Smooth muscle cell (in vitro differentiated cells): ENCODE measurements around the gene SLC4A1. TPM values are rescaled to one million over a fixed set of nuclear protein-coding genes. Genes with fewer than 3 reads are reported as not detected.

Experiments
- DNase-seq: peaks from one replicate; lab custom pipeline; 2025; ENCODE audit not compliant: unreplicated experiment; lab: John Stamatoyannopoulos, UW
- H2AFZ ChIP-seq: fragments of 200-600 bp; sonication (generic); 2 replicates; pipeline ENCODE4 v1.6.0; 2016; ENCODE audit warnings: antibody characterized with exemption, low read depth, mild to moderate bottlenecking
- H3F3A ChIP-seq: fragments of 200-600 bp; sonication (generic); 2 replicates; pipeline ENCODE4 v1.6.0; 2017; ENCODE audit warnings: antibody characterized with exemption, low read depth
- H3K27ac ChIP-seq: fragments of 200-600 bp; sonication (generic); 2 replicates; pipeline ENCODE4 v1.5.1; 2016; ENCODE audit warnings: low read depth, mild to moderate bottlenecking
- H3K27me3 ChIP-seq: fragments of 200-600 bp; sonication (generic); 2 replicates; pipeline ENCODE4 v1.6.1; 2016; ENCODE audit warnings: low read depth, mild to moderate bottlenecking
- H3K36me3 ChIP-seq: fragments of 200-600 bp; sonication (generic); 2 replicates; pipeline ENCODE4 v1.5.1; 2016; ENCODE audit warnings: low read depth
- H3K4me1 ChIP-seq: fragments of 200-600 bp; sonication (generic); 2 replicates; pipeline ENCODE4 v1.5.1; 2016; ENCODE audit warnings: low read depth
- H3K4me2 ChIP-seq: fragments of 200-600 bp; sonication (generic); 2 replicates; pipeline ENCODE4 v1.6.0; 2016; ENCODE audit warnings: mild to moderate bottlenecking
- H3K4me3 ChIP-seq: fragments of 200-600 bp; sonication (generic); 2 replicates; pipeline ENCODE4 v1.5.1; 2016; ENCODE audit warnings: mild to moderate bottlenecking
- H3K79me2 ChIP-seq: fragments of 200-600 bp; sonication (generic); 2 replicates; pipeline ENCODE4 v1.6.0; 2016; ENCODE audit warnings: low read depth, mild to moderate bottlenecking
- H3K9ac ChIP-seq: fragments of 200-600 bp; sonication (generic); 2 replicates; pipeline ENCODE4 v1.6.0; 2016; ENCODE audit warnings: low read depth
- H3K9me3 ChIP-seq: fragments of 200-600 bp; sonication (generic); replicated peaks from 2 replicates; pipeline ENCODE4 v1.5.1; 2016; ENCODE audit warnings: low read depth
- H4K20me1 ChIP-seq: fragments of 200-600 bp; sonication (generic); 2 replicates; pipeline ENCODE4 v1.6.0; 2016; ENCODE audit warnings: low read depth
- CTCF ChIP-seq: fragments of 200-600 bp; sonication (generic); IDR thresholded peaks from 2 replicates; pipeline ENCODE4 v1.5.1; 2017; ENCODE audit warnings: borderline replicate concordance, mild to moderate bottlenecking, antibody characterized with exemption; ENCODE audit not compliant: insufficient read depth, poor library complexity, severe bottlenecking
- WGBS: methylation state at CpG from one replicate; pipeline ENCODE4 v1.1.7; 2016; ENCODE audit warnings: low lambda C conversion rate; 5-methylcytosine and 5-hydroxymethylcytosine counted together
- polyA plus RNA-seq: library from polyadenylated mRNA; unstranded; fragments of >200 nt; fragmentation: Nextera tagmentation; extraction: Ambion mirVana; gene quantifications from 2 replicates; pipeline ENCODE4 v1.2.1, GENCODE V29; 2016
- total RNA-seq: library from RNA; depleted of rRNA; stranded (reverse); fragments of >200 nt; gene quantifications from 2 replicates; pipeline ENCODE4 v1.2.3, GENCODE V29; 2014

SLC4A1 gene
- total and polyA plus RNA-seq, 2 experiments from 2014 or later = not detected

- Histone ChIP-seq H2AFZ (no peak overlapping the region), H3K27me3 (no peaks in the 10 kb centered on the region), H3K4me3 (no peak overlapping the region), H3K9ac (no peak overlapping the region), H3K4me2 (no peak overlapping the region), H3K36me3 (no peaks in the 10 kb centered on the region), H3F3A (no peaks in the 10 kb centered on the region), H3K9me3 (no peaks in the 10 kb centered on the region), H3K27ac (no peak overlapping the region), H3K79me2 (no peaks in the 10 kb centered on the region), H3K4me1 (no peaks in the 10 kb centered on the region), H4K20me1 (no peaks in the 10 kb centered on the region)
- WGBS = 87% methylated on average over 4 of the region's 4 CpGs
- no peak for DNase-seq
- no peak for TF ChIP-seq CTCF
These were observed 10.0 kb upstream of the SLC4A1 start for GRCh38 chr17:44277976-44278375.

DNA sequence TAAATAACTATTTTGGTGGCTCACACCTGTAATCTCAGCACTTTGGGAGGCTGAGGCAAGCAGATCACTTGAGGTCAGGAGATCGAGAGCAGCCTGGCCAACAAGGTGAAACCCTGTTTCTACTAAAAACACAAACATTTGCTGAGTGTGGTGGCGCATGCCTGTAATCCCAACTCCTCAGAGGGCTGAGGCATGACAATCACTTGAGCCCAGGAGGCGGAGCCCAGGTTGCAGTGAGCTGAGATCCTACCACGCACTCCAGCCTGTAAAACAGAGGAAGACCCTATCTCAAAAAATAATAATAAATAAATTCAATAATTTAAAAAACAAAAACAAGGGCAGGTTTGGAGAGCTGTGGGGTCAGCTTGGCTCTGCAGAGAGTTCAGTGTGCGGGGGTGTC lies 5.7 kb upstream of the SLC4A1 start:
- Histone ChIP-seq H3K79me2 (no peaks in the 10 kb centered on the region), H3K4me2 (no peak overlapping the region), H3K9me3 (no peaks in the 10 kb centered on the region), H3K4me1 (no peaks in the 10 kb centered on the region), H3F3A (no peaks in the 10 kb centered on the region), H3K27ac (no peak overlapping the region), H3K27me3 (no peaks in the 10 kb centered on the region), H4K20me1 (no peaks in the 10 kb centered on the region), H3K36me3 (no peaks in the 10 kb centered on the region), H3K9ac (no peak overlapping the region), H3K4me3 (no peak overlapping the region), H2AFZ (no peak overlapping the region)
- TF ChIP-seq CTCF = no peak
- no peak for DNase-seq
- 66% methylated on average over 5 of the region's 5 CpGs for WGBS

DNA sequence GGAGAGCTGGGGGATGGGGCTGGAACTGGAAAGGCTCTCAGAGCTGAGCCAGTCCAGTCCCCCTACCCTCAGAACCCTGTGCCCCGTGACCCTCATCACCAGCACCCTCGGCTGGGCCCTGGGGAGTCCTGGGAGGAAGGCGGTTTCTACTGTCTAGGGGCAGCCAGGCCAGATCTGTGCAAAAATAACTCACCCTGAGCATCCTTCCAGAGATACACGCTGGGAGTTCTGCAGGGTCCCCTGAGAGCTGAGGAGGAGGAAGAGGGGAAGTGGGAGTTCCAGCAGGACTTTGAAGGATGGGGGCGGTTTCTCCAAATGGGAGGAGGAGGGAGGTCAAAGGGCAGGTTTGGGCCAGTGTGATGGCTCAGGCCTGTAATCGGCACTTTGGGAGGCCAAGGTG lies 5.0 kb upstream of the SLC4A1 start:
- no peaks in the 10 kb centered on the region for H4K20me1 ChIP-seq
- H3K4me3 ChIP-seq = no peak overlapping the region
- no peaks in the 10 kb centered on the region for H3K36me3 ChIP-seq
- H3K9ac ChIP-seq = no peak overlapping the region
- no peak overlapping the region for H2AFZ ChIP-seq
- H3K4me1 ChIP-seq = no peaks in the 10 kb centered on the region
- no peak for DNase-seq
- no peaks in the 10 kb centered on the region for H3K27me3 ChIP-seq
- no peaks in the 10 kb centered on the region for H3F3A ChIP-seq
- no peaks in the 10 kb centered on the region for H3K9me3 ChIP-seq
- WGBS = 87% methylated on average over 6 of the region's 6 CpGs
- no peak overlapping the region for H3K27ac ChIP-seq
- no peaks in the 10 kb centered on the region for H3K79me2 ChIP-seq
- no peak overlapping the region for H3K4me2 ChIP-seq
- TF ChIP-seq CTCF = no peak

- no peak for TF ChIP-seq CTCF
- H3F3A ChIP-seq = no peaks in the 10 kb centered on the region
- no peaks in the 10 kb centered on the region for H3K27me3 ChIP-seq
- no peak overlapping the region for H3K4me3 ChIP-seq
- no peak overlapping the region for H3K27ac ChIP-seq
- no peak overlapping the region for H2AFZ ChIP-seq
- no peaks in the 10 kb centered on the region for H3K79me2 ChIP-seq
- DNase-seq = no peak
- WGBS = 85% methylated on average over 13 of the region's 13 CpGs
- no peaks in the 10 kb centered on the region for H3K36me3 ChIP-seq
- no peak overlapping the region for H3K9ac ChIP-seq
- no peaks in the 10 kb centered on the region for H3K9me3 ChIP-seq
- H4K20me1 ChIP-seq = no peaks in the 10 kb centered on the region
- no peak overlapping the region for H3K4me2 ChIP-seq
- no peaks in the 10 kb centered on the region for H3K4me1 ChIP-seq
These were observed 4.5 kb upstream of the SLC4A1 start for GRCh38 chr17:44272321-44272951.
